ENCODE results near the gene TBC1D22A.
A peak's percentile ranks its signal among the peaks of the same experiment; 100 is the strongest.

TBC1D22A gene

GRCh38 chr22:47021371-47022074 lies 259.1 kb downstream of the TBC1D22A start:
- no peak for DNase-seq

GRCh38 chr22:47022075-47022473 lies 259.6 kb downstream of the TBC1D22A start:
- DNase-seq = no peak

- no peak for DNase-seq
Observed at GRCh38 chr22:47022475-47022874, 260.0 kb downstream of the TBC1D22A start.

- DNase-seq = no peak
Observed at GRCh38 chr22:47023871-47024270, 261.4 kb downstream of the TBC1D22A start.

GRCh38 chr22:47027766-47028165 lies 265.3 kb downstream of the TBC1D22A start:
- no peak for DNase-seq

GRCh38 chr22:47029244-47030074 lies 267.0 kb downstream of the TBC1D22A start:
- no peak for DNase-seq

GRCh38 chr22:47030143-47030661 lies 267.8 kb downstream of the TBC1D22A start:
- DNase-seq = no peak

GRCh38 chr22:47030881-47031627 lies 268.6 kb downstream of the TBC1D22A start:
- no peak for DNase-seq

GRCh38 chr22:47031628-47031915 lies 269.1 kb downstream of the TBC1D22A start:
- no peak for DNase-seq

- no peak for DNase-seq
Observed at GRCh38 chr22:47032091-47032943, 269.9 kb downstream of the TBC1D22A start.

GRCh38 chr22:47032956-47033647 lies 270.7 kb downstream of the TBC1D22A start:
- no peak for DNase-seq

- DNase-seq = no peak
Observed at GRCh38 chr22:47033648-47034000, 271.2 kb downstream of the TBC1D22A start.

GRCh38 chr22:47034076-47034808 lies 271.8 kb downstream of the TBC1D22A start:
- no peak for DNase-seq

- peak in 1 of 2 experiments; percentile 40 for DNase-seq
Observed at GRCh38 chr22:47034905-47035419, 272.5 kb downstream of the TBC1D22A start.

GRCh38 chr22:47035425-47035881 lies 273.0 kb downstream of the TBC1D22A start:
- no peak for DNase-seq

GRCh38 chr22:47036352-47036751 lies 273.9 kb downstream of the TBC1D22A start:
- DNase-seq = no peak

- no peak for DNase-seq
Observed at GRCh38 chr22:47036936-47037485, 274.6 kb downstream of the TBC1D22A start.

- DNase-seq = no peak
Observed at GRCh38 chr22:47038206-47038835, 275.9 kb downstream of the TBC1D22A start.

GRCh38 chr22:47039356-47039755 lies 276.9 kb downstream of the TBC1D22A start:
- no peak for DNase-seq

Data from NCI-H446 (cell line).